ENCODE data around the gene S100A8. TPM values are rescaled to one million over a fixed set of nuclear protein-coding genes. Genes with fewer than 3 reads are reported as not detected.
A peak's percentile ranks its signal among the peaks of the same experiment; 100 is the strongest.
"Not testable (repeated sequence)": the region's sequence is repeated elsewhere in the genome, so short reads cannot be mapped to it uniquely, and the experiment has no call there.

S100A8 gene
- polyA plus RNA-seq, 1 experiment: not detected

- Histone ChIP-seq H3K27me3 (ENCODE audit: control insufficient read depth, insufficient read depth, low read length) (no peaks in the 10 kb centered on the region), H3K9me3 (ENCODE audit: control insufficient read depth, insufficient read depth, low read length) (no peaks in the 10 kb centered on the region), H3K4me3 (ENCODE audit: low read depth, low read length) (no peak within 1 kb of the TSS), H3K27ac (ENCODE audit: low read depth, low read length) (no peak within 1 kb of the TSS)
- no peak for TF ChIP-seq CTCF (IDR thresholded peaks at IDR 0.05; ENCODE audit: low read depth, low read length)
- CTCF ChIA-PET: no interaction called here
- DNase-seq (ENCODE audit: low read depth, low spot score): no peak
- POLR2A ChIA-PET: no interaction called here
Measured at GRCh38 chr1:153415850-153416570, 25.1 kb upstream of the S100A8 start, which contains the start of gene S100A7A. TSS of gene S100A7A (plus strand) at chr1:153416520. CDS start at chr1:153418083, 1,563 bp downstream.

GRCh38 chr1:153413961-153414360, 23.1 kb upstream of the S100A8 start:
- DNase-seq (ENCODE audit: low read depth, low spot score); H3K27ac ChIP-seq (ENCODE audit: low read depth, low read length); H3K9me3 ChIP-seq (ENCODE audit: control insufficient read depth, insufficient read depth, low read length); POLR2A ChIA-PET; H3K27me3 ChIP-seq (ENCODE audit: control insufficient read depth, insufficient read depth, low read length); H3K4me3 ChIP-seq (ENCODE audit: low read depth, low read length); CTCF ChIA-PET: not testable (repeated sequence)

GRCh38 chr1:153407274-153407673, 16.4 kb upstream of the S100A8 start:
- H3K27ac ChIP-seq (ENCODE audit: low read depth, low read length); POLR2A ChIA-PET; H3K9me3 ChIP-seq (ENCODE audit: control insufficient read depth, insufficient read depth, low read length); H3K4me3 ChIP-seq (ENCODE audit: low read depth, low read length); CTCF ChIA-PET; H3K27me3 ChIP-seq (ENCODE audit: control insufficient read depth, insufficient read depth, low read length); DNase-seq (ENCODE audit: low read depth, low spot score): not testable (repeated sequence)

GRCh38 chr1:153405825-153406599, 15.1 kb upstream of the S100A8 start:
- H3K27me3 ChIP-seq (ENCODE audit: control insufficient read depth, insufficient read depth, low read length); DNase-seq (ENCODE audit: low read depth, low spot score); H3K27ac ChIP-seq (ENCODE audit: low read depth, low read length); H3K4me3 ChIP-seq (ENCODE audit: low read depth, low read length); POLR2A ChIA-PET; H3K9me3 ChIP-seq (ENCODE audit: control insufficient read depth, insufficient read depth, low read length); CTCF ChIA-PET: not testable (repeated sequence)

GRCh38 chr1:153404768-153405167, 13.9 kb upstream of the S100A8 start:
- TF ChIP-seq CTCF (IDR thresholded peaks at IDR 0.05; ENCODE audit: low read depth, low read length): peak; percentile 24
- POLR2A ChIA-PET: no interaction called here
- H3K4me3 ChIP-seq (ENCODE audit: low read depth, low read length): no peak overlapping the region
- no peak for DNase-seq (ENCODE audit: low read depth, low spot score)
- H3K27ac ChIP-seq (ENCODE audit: low read depth, low read length): no peak overlapping the region
- no peaks in the 10 kb centered on the region for H3K9me3 ChIP-seq (ENCODE audit: control insufficient read depth, insufficient read depth, low read length)
- no peaks in the 10 kb centered on the region for H3K27me3 ChIP-seq (ENCODE audit: control insufficient read depth, insufficient read depth, low read length)
- CTCF ChIA-PET: no interaction called here

GRCh38 chr1:153404086-153404635, 13.3 kb upstream of the S100A8 start:
- CTCF ChIA-PET: no interaction called here

More at GRCh38 chr1:153404086-153404635, 13.3 kb upstream of the S100A8 start:
- Histone ChIP-seq H3K4me3 (ENCODE audit: low read depth, low read length) (no peak overlapping the region), H3K27ac (ENCODE audit: low read depth, low read length) (no peak overlapping the region), H3K9me3 (ENCODE audit: control insufficient read depth, insufficient read depth, low read length) (no peaks in the 10 kb centered on the region), H3K27me3 (ENCODE audit: control insufficient read depth, insufficient read depth, low read length) (no peaks in the 10 kb centered on the region)
- no peak for TF ChIP-seq CTCF (IDR thresholded peaks at IDR 0.05; ENCODE audit: low read depth, low read length)
- POLR2A ChIA-PET: no interaction called here
- DNase-seq (ENCODE audit: low read depth, low spot score): no peak
